ENCODE results near the gene FUBP3. TPM values are rescaled to one million over a fixed set of nuclear protein-coding genes. Genes with fewer than 3 reads are reported as not detected.

The FUBP3 gene
- total RNA-seq, 1 experiment from 2014 or later, result 73.7 TPM

DNA sequence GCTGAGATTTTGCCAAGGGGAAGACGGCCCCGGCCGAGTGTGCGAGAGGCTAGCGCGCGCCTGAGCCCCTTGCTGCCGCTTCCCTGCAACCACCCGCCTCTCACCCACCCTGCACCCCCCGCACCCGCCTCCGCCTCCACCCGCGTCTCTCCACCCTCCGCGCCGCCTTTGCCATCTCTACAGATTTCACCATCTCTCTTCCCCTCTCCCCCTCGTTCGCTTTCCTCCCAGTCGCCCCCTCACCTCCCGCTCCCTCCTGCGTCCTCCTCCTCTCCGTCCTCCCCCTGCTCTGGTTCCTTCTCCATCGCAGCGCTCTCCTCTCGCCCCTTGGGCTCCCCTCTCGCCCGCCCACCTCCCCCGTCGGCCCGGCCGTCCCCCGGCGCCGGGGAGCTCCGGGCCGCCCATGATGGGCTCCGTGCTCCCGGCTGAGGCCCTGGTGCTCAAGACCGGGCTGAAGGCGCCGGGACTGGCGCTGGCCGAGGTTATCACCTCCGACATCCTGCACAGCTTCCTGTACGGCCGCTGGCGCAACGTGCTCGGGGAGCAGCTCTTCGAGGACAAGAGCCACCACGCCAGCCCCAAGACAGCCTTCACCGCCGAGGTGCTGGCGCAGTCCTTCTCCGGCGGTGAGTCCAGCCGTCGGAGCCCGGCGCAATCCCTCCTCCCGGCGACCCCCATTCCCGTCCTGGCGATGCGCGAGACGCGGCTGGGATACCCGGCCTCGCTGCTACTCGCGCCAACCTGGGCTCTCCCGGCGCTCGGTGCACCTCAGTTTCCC is 85.1 kb downstream of the FUBP3 start, which contains the start of gene PRDM12:
Gene PRDM12 (plus strand): TSS at position 344 of the 778 bp plus-strand sequence. CDS start 60 bp downstream, at position 404.
- H3K9ac ChIP-seq (ENCODE audit: low read length), result no peak within 1 kb of the TSS
- TF ChIP-seq YY1 (IDR thresholded peaks at IDR 0.05; ENCODE audit: extremely low read depth, insufficient replicate concordance, low read depth, low read length) (no peak), ZBTB33 (IDR thresholded peaks at IDR 0.05; ENCODE audit: extremely low read depth, insufficient replicate concordance, low read length) (no peak), FOSL1 (IDR thresholded peaks at IDR 0.05; ENCODE audit: low read depth) (no peak), SP1 (IDR thresholded peaks at IDR 0.05; ENCODE audit: low read depth) (no peak), JUND (IDR thresholded peaks at IDR 0.05) (no peak), EZH2 (IDR thresholded peaks at IDR 0.05) (no peak), SRF (IDR thresholded peaks at IDR 0.05; ENCODE audit: low read depth) (no peak), SIN3A (IDR thresholded peaks at IDR 0.05; ENCODE audit: low read depth) (no peak), POLR2A (IDR thresholded peaks at IDR 0.05; ENCODE audit: borderline replicate concordance, extremely low read depth, insufficient read depth, insufficient read length) (no peak), POLR2AphosphoS5 (IDR thresholded peaks at IDR 0.05; ENCODE audit: low read depth, low read length) (no peak), ZFX (IDR thresholded peaks at IDR 0.05) (no peak), ZNF274 (IDR thresholded peaks at IDR 0.05; ENCODE audit: low read depth, low read length) (no peak), EGR1 (IDR thresholded peaks at IDR 0.05; ENCODE audit: low read depth) (no peak)
- TF ChIP-seq, protein P1, sequence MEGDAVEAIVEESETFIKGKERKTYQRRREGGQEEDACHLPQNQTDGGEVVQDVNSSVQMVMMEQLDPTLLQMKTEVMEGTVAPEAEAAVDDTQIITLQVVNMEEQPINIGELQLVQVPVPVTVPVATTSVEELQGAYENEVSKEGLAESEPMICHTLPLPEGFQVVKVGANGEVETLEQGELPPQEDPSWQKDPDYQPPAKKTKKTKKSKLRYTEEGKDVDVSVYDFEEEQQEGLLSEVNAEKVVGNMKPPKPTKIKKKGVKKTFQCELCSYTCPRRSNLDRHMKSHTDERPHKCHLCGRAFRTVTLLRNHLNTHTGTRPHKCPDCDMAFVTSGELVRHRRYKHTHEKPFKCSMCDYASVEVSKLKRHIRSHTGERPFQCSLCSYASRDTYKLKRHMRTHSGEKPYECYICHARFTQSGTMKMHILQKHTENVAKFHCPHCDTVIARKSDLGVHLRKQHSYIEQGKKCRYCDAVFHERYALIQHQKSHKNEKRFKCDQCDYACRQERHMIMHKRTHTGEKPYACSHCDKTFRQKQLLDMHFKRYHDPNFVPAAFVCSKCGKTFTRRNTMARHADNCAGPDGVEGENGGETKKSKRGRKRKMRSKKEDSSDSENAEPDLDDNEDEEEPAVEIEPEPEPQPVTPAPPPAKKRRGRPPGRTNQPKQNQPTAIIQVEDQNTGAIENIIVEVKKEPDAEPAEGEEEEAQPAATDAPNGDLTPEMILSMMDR (IDR thresholded peaks at IDR 0.05 in 2 of 3, conservative IDR thresholded peaks at IDR 0.05 in 1 of 3; ENCODE audit: borderline replicate concordance in 1 of 3, insufficient read depth in 1 of 3, low read depth in 2 of 3, low read length in 2 of 3), result no peak
- TF ChIP-seq, protein P2, sequence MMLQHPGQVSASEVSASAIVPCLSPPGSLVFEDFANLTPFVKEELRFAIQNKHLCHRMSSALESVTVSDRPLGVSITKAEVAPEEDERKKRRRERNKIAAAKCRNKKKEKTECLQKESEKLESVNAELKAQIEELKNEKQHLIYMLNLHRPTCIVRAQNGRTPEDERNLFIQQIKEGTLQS (IDR thresholded peaks at IDR 0.05), result no peak
- TF ChIP-seq, protein P3, sequence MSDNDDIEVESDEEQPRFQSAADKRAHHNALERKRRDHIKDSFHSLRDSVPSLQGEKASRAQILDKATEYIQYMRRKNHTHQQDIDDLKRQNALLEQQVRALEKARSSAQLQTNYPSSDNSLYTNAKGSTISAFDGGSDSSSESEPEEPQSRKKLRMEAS (IDR thresholded peaks at IDR 0.05), result no peak
- TF ChIP-seq, protein P4, sequence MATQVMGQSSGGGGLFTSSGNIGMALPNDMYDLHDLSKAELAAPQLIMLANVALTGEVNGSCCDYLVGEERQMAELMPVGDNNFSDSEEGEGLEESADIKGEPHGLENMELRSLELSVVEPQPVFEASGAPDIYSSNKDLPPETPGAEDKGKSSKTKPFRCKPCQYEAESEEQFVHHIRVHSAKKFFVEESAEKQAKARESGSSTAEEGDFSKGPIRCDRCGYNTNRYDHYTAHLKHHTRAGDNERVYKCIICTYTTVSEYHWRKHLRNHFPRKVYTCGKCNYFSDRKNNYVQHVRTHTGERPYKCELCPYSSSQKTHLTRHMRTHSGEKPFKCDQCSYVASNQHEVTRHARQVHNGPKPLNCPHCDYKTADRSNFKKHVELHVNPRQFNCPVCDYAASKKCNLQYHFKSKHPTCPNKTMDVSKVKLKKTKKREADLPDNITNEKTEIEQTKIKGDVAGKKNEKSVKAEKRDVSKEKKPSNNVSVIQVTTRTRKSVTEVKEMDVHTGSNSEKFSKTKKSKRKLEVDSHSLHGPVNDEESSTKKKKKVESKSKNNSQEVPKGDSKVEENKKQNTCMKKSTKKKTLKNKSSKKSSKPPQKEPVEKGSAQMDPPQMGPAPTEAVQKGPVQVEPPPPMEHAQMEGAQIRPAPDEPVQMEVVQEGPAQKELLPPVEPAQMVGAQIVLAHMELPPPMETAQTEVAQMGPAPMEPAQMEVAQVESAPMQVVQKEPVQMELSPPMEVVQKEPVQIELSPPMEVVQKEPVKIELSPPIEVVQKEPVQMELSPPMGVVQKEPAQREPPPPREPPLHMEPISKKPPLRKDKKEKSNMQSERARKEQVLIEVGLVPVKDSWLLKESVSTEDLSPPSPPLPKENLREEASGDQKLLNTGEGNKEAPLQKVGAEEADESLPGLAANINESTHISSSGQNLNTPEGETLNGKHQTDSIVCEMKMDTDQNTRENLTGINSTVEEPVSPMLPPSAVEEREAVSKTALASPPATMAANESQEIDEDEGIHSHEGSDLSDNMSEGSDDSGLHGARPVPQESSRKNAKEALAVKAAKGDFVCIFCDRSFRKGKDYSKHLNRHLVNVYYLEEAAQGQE (IDR thresholded peaks at IDR 0.05; ENCODE audit: low read depth), result no peak
- H3K9me3 ChIP-seq (ENCODE audit: control insufficient read depth in 1 of 2, insufficient read depth in 1 of 2, low read depth in 1 of 2, low read length in 2 of 2), result no peaks in the 10 kb centered on the region
- H3K4me3 ChIP-seq (replicated peaks in 1 of 2; ENCODE audit: low read depth in 1 of 2, low read length in 2 of 2), result no peak within 1 kb of the TSS
- H3K79me2 ChIP-seq (ENCODE audit: insufficient read depth, low read length), result no peaks in the 10 kb centered on the region
- intact Hi-C loops (cut with micrococcal nuclease), result no loop called here
- H3K27me3 ChIP-seq (ENCODE audit: insufficient read depth, low read length), result no peaks in the 10 kb centered on the region
- no peak within 1 kb of the TSS for H3K27ac ChIP-seq (ENCODE audit: low read depth, low read length)
- no peak within 1 kb of the TSS for H2AFZ ChIP-seq (ENCODE audit: low read depth, low read length, poor library complexity, severe bottlenecking)
- BruUV-seq (replicated peaks), result no TSS peak
- H3K4me1 ChIP-seq (ENCODE audit: control insufficient read depth in 1 of 2, insufficient read depth in 2 of 2, low read length in 2 of 2), result no peaks in the 10 kb centered on the region; a peak in 1 of 4 replicates
- CTCF ChIA-PET, result no interaction called here
- H3K9me2 ChIP-seq (ENCODE audit: insufficient read depth), result no peaks in the 10 kb centered on the region
- DNase-seq (ENCODE audit: low read depth, low spot score) (no peak), ATAC-seq (no peak)
- no peaks in the 10 kb centered on the region for H4K20me1 ChIP-seq (ENCODE audit: insufficient read depth)
- RAD21 ChIA-PET (ENCODE audit: low non-redundant PET in 1 of 2, low total read pairs in 2 of 2, uncharacterized antibody in 2 of 2, unreplicated experiment in 2 of 2), result no interaction called here
- POLR2A ChIA-PET, result no interaction called here
- no peak within 1 kb of the TSS for H3K4me2 ChIP-seq (ENCODE audit: low read length)
- no peaks in the 10 kb centered on the region for H3K36me3 ChIP-seq (ENCODE audit: control insufficient read depth in 1 of 2, insufficient read depth in 2 of 2, low read length in 2 of 2)

Data from HCT116 (cell line).